GM19035 (cell line): ENCODE data around the gene HGD.
"Not testable (repeated sequence)": the region's sequence is repeated elsewhere in the genome, so short reads cannot be mapped to it uniquely, and the experiment has no call there.

Source experiments
- ATAC-seq: cut with Tn5 transposase; IDR thresholded peaks from one replicate; pipeline ENCODE4 v1.9.1; 2021; ENCODE audit not compliant: unreplicated experiment

The HGD gene

GRCh38 chr3:120682095-120682681, at the start of gene HGD:
TSS of gene HGD (minus strand) at chr3:120682239. CDS start at chr3:120682111, 128 bp downstream.
- ATAC-seq: no peak

- ATAC-seq: no peak
These were observed 48.8 kb upstream of the HGD start for GRCh38 chr3:120730576-120731542.

GRCh38 chr3:120726791-120727190, 44.8 kb upstream of the HGD start:
- no peak for ATAC-seq

GRCh38 chr3:120719167-120719834, 37.3 kb upstream of the HGD start:
- ATAC-seq: not testable (repeated sequence)

- no peak for ATAC-seq
These were observed 31.2 kb upstream of the HGD start for GRCh38 chr3:120713262-120713661.

GRCh38 chr3:120710369-120710768, 28.3 kb upstream of the HGD start:
- ATAC-seq: no peak

- no peak for ATAC-seq
These were observed 26.4 kb upstream of the HGD start for GRCh38 chr3:120708408-120708807.

- ATAC-seq: no peak
These were observed 24.9 kb upstream of the HGD start for GRCh38 chr3:120706950-120707349.

- no peak for ATAC-seq
These were observed 24.0 kb upstream of the HGD start for GRCh38 chr3:120705884-120706582.

- ATAC-seq: no peak
These were observed 17.3 kb upstream of the HGD start for GRCh38 chr3:120699333-120699732.

GRCh38 chr3:120693439-120694171, 11.6 kb upstream of the HGD start:
- no peak for ATAC-seq

- ATAC-seq: no peak
These were observed 7.4 kb upstream of the HGD start for GRCh38 chr3:120689395-120689794.

GRCh38 chr3:120688121-120688520, 6.1 kb upstream of the HGD start:
- peak; percentile 98 for ATAC-seq

- no peak for ATAC-seq
These were observed 3.4 kb upstream of the HGD start for GRCh38 chr3:120685411-120685810.

GRCh38 chr3:120684896-120685295, 2.9 kb upstream of the HGD start:
- ATAC-seq: no peak

- no peak for ATAC-seq
These were observed 1.7 kb upstream of the HGD start for GRCh38 chr3:120683671-120684301.

GRCh38 chr3:120683213-120683612, 1.2 kb upstream of the HGD start:
- no peak for ATAC-seq

GRCh38 chr3:120681506-120682038, 467 bp downstream of the HGD start:
- no peak for ATAC-seq

- no peak for ATAC-seq
These were observed 1.0 kb downstream of the HGD start for GRCh38 chr3:120681018-120681417.
